Activated naive CD8-positive, alpha-beta T cell treated with anti-CD3 and anti-CD28 coated beads, Interleukin-2, amount 10 ng/mL, durations not matched to agents 7 days and 5 days (primary cell): Measurements from ENCODE around the gene METRN. TPM values are rescaled to one million over a fixed set of nuclear protein-coding genes. Genes with fewer than 3 reads are reported as not detected.

ENCODE experiments used
- ATAC-seq: fragments of 150-1000 bp; cut with Tn5 transposase; one replicate; pipeline ENCODE4 v1.10.0; 2021; ENCODE audit warnings: low read depth, moderate library complexity
- POLR2A ChIA-PET: fragments of 350-600 bp; sonication (Branson Sonifier 250); formaldehyde crosslinking; loops from one replicate; lab custom pipeline; 2021; ENCODE audit warnings: antibody characterized with exemption; lab: Charles Lee
- DNase-seq: peaks from one replicate; pipeline ENCODE4 v3.0.0; 2021
- H3K27ac Mint-ChIP-seq: one replicate; pipeline ENCODE4 v1.8.0; 2022; ENCODE audit warnings: mild to moderate bottlenecking, mixed read lengths
- H3K27me3 Mint-ChIP-seq: one replicate; pipeline ENCODE4 v1.8.0; 2022; ENCODE audit warnings: mild to moderate bottlenecking, moderate library complexity, mixed read lengths
- H3K36me3 Mint-ChIP-seq: one replicate; pipeline ENCODE4 v1.8.0; 2021; ENCODE audit warnings: mild to moderate bottlenecking, mixed read lengths
- H3K4me1 Mint-ChIP-seq: one replicate; pipeline ENCODE4 v1.8.0; 2021; ENCODE audit warnings: mixed read lengths
- H3K4me3 Mint-ChIP-seq: one replicate; pipeline ENCODE4 v1.8.0; 2022; ENCODE audit warnings: mild to moderate bottlenecking, moderate library complexity, mixed read lengths
- H3K9me3 Mint-ChIP-seq: one replicate; pipeline ENCODE4 v1.8.0; 2021; ENCODE audit warnings: mixed read lengths
- total RNA-seq, 2 experiments: library from RNA; stranded (reverse); gene quantifications; one replicate each; pipeline ENCODE4 v1.2.3, GENCODE V29; 2021

METRN gene
- total RNA-seq, 2 experiments from 2014 or later, result 10.0 to 12.4 TPM

DNA sequence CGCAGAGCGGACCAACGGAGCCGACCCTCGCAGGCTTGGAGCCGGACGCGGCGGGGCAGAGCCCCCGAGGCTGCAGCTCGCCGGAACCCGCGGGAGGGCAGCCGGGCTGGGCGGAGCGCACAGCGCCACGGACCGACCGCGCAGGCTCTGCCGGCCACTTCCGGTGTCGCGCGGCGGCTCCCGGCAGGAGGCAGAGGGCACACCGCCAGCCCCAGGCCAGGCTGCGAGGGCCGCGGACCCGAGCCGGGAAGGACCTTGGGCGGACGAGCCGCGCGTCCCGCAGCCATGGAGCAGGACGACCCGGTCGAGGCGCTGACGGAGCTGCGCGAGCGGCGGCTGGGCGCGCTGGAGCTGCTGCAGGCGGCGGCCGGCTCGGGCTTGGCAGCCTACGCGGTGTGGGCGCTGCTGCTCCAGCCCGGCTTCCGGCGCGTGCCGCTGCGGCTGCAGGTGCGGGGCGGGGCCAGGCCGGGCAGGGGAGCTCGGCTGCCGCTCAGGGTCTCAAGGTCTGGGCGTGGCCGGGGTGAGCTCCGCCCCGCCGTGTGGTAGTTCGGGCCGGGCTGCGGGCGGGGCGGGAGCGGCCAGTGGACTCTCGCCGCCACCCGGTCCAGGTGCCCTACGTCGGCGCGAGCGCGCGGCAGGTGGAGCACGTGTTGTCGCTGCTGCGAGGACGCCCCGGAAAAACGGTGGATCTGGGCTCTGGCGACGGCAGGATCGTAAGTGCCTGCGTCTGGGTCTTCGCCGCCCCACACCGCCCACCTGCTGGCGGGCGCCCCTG is 6.3 kb downstream of the METRN start, which contains the start of gene ANTKMT:
TSS of gene ANTKMT (plus strand) at position 157 of the 775 bp plus-strand sequence. CDS start at position 286, 129 bp downstream.
- ATAC-seq (peak; percentile 68), DNase-seq (peak; percentile 86)
- peak within 1 kb of the TSS; percentile 56 for H3K27ac Mint-ChIP-seq
- POLR2A ChIA-PET, result interaction anchor here (0.6 to 4.2 kb wide), 8 partner anchors 9 to 53 kb away, joined by 3 to 11 read pairs (median 5); partner anchors contain the start of genes CIAO3, RHOT2, STUB1 and WDR24
- H3K4me3 Mint-ChIP-seq, result peak within 1 kb of the TSS; percentile 78
- H3K9me3 Mint-ChIP-seq, result no peaks in the 10 kb centered on the region
- peaks cover 3% of the 10 kb centered on the region for H3K27me3 Mint-ChIP-seq
- peaks cover 5% of the 10 kb centered on the region for H3K4me1 Mint-ChIP-seq
- H3K36me3 Mint-ChIP-seq, result no peaks in the 10 kb centered on the region

DNA sequence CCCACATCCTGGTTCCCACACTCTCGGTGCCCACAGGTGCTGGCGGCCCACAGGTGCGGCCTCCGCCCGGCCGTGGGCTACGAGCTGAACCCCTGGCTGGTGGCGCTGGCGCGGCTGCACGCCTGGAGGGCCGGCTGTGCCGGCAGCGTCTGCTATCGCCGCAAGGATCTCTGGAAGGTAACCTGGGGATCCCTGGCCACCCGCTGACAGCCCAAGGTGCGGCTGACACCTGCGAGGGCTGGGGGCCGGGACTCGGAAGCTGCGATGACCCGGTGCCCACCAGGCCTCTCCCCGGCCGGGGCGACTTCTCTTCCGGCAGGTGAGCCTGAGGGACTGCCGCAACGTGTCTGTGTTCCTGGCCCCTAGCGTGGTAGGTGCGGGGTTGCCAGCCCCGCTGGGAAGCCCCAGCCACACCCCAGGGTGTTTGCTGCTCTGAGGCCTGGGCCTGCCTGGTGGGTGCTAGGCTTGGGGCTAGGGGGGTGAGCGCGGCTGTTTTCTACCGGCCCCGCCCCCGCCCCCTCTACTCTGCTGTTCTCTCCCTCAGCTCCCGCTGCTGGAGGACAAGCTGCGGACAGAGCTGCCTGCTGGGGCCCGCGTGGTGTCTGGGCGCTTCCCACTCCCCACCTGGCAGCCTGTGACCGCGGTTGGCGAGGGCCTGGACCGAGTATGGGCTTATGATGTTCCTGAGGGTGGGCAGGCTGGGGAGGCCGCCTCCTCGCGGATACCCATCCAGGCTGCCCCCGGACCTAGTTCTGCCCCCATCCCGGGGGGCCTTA is 7.0 kb downstream of the METRN start:
- H3K27ac Mint-ChIP-seq, result no peak overlapping the region
- H3K4me3 Mint-ChIP-seq, result peak overlapping the region; percentile 13
- no peaks in the 10 kb centered on the region for H3K36me3 Mint-ChIP-seq
- no peak for DNase-seq
- no peaks in the 10 kb centered on the region for H3K27me3 Mint-ChIP-seq
- H3K9me3 Mint-ChIP-seq, result no peaks in the 10 kb centered on the region
- H3K4me1 Mint-ChIP-seq, result peaks cover 3% of the 10 kb centered on the region
- POLR2A ChIA-PET, result interaction anchor here (1.0 to 4.2 kb wide), 6 partner anchors 8 to 41 kb away, joined by 4 to 11 read pairs (median 5); partner anchors contain the start of genes CIAO3, STUB1 and WDR24
- ATAC-seq, result no peak

DNA sequence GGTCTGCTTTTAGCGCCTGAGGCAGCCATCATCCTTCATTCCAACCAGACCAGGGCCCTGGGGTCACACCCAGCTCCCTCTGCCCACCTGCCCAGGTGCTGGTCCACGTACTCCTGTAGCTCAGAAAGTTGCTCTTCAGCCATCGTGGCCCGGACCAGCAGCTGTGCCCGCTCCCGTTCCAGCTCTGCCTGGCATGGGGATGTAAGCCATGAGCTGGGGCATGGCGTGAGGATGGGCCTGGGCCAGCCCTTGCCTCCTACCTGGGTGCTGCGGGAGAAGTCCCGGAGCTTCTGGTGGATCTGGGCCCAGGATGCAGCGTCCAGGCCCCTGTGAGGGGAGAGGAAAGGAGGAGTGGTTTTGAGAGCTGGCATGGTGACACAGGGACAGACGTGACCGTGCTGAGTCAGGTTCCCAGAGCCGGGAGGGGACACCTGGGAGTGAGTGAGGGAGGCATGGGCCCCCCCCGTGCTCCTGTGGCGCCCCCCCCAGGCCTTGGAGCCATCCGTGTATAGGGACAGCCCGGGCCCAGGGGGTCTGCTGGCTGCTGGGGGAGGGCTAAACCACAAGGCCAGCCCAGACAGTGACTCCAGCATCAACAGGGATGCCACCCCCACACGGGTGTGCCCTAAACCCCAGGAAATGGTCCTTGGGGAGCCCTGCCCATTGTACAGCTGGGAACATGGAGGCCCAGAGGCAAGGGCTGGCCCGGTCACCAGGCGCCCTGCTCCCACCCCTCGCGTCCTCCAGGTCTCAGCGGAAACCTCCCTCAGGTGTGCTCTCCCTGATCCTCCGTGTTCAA is 8.1 kb downstream of the METRN start:
- ATAC-seq (no peak), DNase-seq (no peak)
- no peak overlapping the region for H3K27ac Mint-ChIP-seq
- POLR2A ChIA-PET, result interaction anchor here (0.9 to 4.2 kb wide), 3 partner anchors 13 to 28 kb away, joined by 4 to 11 read pairs (median 6); partner anchors contain the start of gene CIAO3
- no peaks in the 10 kb centered on the region for H3K9me3 Mint-ChIP-seq
- H3K36me3 Mint-ChIP-seq, result no peaks in the 10 kb centered on the region
- no peak overlapping the region for H3K4me3 Mint-ChIP-seq
- peaks cover 3% of the 10 kb centered on the region for H3K4me1 Mint-ChIP-seq
- H3K27me3 Mint-ChIP-seq, result no peaks in the 10 kb centered on the region

DNA sequence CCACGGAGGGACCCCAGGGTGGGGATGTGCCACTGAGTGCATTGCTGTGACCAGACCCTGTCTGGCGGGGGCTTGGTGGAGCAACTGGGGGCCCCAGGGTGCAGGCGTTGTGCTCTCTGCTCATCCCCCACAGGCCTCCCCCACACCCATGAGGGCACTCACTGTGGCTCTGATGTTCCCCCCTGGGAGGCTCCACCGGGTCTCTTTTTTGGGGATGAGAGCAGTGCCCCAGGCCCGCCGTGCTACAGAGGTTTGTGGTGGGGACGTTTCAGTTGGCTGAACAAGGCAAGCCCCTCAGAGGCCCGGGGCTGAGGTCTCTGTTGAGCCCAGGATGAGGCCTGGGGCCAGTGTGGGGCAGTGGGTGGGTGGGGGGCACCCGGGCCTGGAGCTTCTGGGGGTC is 8.8 kb downstream of the METRN start:
- DNase-seq (no peak), ATAC-seq (no peak)
- Mint-ChIP-seq H3K36me3 (no peaks in the 10 kb centered on the region), H3K27ac (no peak overlapping the region), H3K4me3 (no peak overlapping the region), H3K4me1 (peaks cover 3% of the 10 kb centered on the region), H3K27me3 (no peaks in the 10 kb centered on the region), H3K9me3 (no peaks in the 10 kb centered on the region)
- POLR2A ChIA-PET, result interaction anchor here (0.9 to 4.2 kb wide), 3 partner anchors 12 to 28 kb away, joined by 4 to 11 read pairs (median 6); partner anchors contain the start of gene CIAO3

DNA sequence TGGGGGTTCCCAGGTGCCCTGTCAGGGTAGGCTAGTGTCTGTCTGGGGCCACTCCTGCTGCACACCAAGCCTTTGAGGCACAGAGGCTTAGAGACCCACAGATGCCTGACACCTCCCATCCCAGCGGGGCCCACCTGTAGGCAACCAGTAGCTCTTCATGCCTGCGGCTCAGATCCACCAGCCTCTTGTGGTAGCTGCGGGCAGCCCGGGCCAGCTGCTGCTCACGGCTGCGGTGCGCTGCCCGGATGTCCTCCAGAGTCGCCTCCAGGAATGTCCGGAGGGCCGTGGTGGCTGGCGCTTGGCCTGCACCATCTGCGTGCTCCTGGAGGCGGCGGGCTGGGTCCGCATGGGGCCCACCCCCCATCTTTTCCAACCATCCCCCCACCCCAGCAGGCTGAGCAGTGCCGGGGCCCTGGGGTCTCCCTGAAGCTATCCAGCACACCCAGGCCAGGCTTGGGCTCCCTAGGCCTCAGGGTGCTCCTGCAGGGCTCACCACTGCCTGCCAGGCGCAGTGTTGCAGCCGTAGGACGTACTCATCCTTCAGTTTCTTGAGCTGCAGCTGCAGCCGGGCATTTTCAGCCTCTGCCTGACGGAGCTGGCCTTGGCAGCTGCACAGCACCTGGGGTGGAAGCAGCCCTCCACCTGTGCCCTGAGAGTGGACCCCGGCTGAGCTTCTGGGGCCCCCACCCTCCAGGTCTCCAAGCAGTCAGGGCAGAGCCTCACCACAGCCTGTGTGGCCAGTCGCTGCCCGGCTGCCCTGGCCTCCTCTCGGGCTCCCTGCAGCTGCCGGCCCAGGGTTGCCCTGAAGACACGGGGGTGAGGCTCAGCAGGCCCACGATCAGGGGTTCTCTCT is 9.5 kb downstream of the METRN start:
- DNase-seq, result no peak
- POLR2A ChIA-PET, result interaction anchor here (1.1 to 2.5 kb wide), 2 partner anchors 9 to 16 kb away, joined by 4 to 6 read pairs; partner anchors contain the start of gene CIAO3
- peaks cover 3% of the 10 kb centered on the region for H3K4me1 Mint-ChIP-seq

DNA sequence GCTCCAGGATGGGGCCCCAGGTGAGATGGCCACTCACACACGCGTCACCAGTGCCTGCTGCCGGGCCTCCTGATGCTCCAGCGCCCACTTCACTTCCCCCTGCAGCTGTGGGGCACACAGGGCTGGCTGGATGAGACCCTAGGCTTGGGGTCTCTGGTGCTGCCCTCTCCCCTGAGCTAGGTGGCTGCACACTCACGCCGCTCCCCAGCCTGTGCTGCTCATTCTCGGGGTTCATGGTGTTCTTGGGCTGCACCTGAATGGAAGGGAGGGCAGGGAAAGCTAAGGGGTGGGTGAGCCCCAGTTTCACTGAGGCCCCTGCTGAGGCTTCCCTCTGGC is 10.1 kb downstream of the METRN start:
- no peak overlapping the region for H3K27ac Mint-ChIP-seq

More for the DNA sequence above, 9.5 kb downstream of the METRN start:
- H3K9me3 Mint-ChIP-seq, result no peaks in the 10 kb centered on the region
- no peaks in the 10 kb centered on the region for H3K27me3 Mint-ChIP-seq
- no peak overlapping the region for H3K4me3 Mint-ChIP-seq
- ATAC-seq, result no peak
- no peak overlapping the region for H3K27ac Mint-ChIP-seq
- no peaks in the 10 kb centered on the region for H3K36me3 Mint-ChIP-seq

DNA sequence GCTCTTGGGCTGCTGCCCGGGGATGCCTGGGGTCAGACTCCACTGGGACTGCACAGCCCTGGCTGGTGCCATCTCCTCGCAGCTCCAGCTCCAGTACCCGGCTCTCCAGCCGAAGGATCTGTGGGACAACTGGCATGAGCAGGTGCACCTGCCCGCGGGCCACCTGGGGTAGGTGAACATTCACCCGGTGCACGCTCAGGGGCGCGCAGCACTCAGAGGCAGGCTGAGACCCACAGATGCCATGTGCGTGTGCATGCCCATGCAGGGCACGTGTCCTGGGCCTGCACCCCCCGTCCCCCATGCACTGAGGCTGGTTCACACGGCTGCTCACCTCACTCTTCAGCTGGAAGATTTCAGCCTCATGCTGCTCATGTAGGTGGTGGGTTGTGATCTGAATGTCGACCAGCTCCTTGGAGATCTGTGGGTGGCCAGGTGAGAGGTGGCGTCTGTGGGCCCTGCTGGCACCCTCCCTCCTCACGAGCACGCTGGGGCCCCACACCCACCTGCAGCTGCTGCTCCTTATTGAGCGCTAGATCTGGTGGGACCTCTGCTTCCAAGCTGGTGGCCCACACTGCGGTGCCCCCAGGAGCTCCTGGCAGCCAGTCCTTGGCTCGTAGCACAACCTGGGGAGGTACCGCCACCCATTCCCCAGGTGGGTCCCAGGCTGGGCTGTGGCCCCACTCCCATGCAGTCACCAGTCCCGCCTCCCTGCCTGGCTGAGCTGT is 10.7 kb downstream of the METRN start:
- no peaks in the 10 kb centered on the region for H3K4me1 Mint-ChIP-seq
- no peak overlapping the region for H3K27ac Mint-ChIP-seq
- H3K4me3 Mint-ChIP-seq, result no peak overlapping the region
- no peaks in the 10 kb centered on the region for H3K27me3 Mint-ChIP-seq
- no peaks in the 10 kb centered on the region for H3K9me3 Mint-ChIP-seq
- H3K36me3 Mint-ChIP-seq, result no peaks in the 10 kb centered on the region
- ATAC-seq (no peak), DNase-seq (no peak)
- POLR2A ChIA-PET, result interaction anchor here (1.1 to 1.2 kb wide), 2 partner anchors 10 to 30 kb away, joined by 4 read pairs; no protein-coding TSS in a partner anchor

More for the DNA sequence above, 10.1 kb downstream of the METRN start:
- Mint-ChIP-seq H3K4me1 (peaks cover 3% of the 10 kb centered on the region), H3K36me3 (no peaks in the 10 kb centered on the region), H3K27me3 (no peaks in the 10 kb centered on the region), H3K4me3 (no peak overlapping the region), H3K9me3 (no peaks in the 10 kb centered on the region)
- ATAC-seq (no peak), DNase-seq (no peak)
- POLR2A ChIA-PET, result interaction anchor here (1.1 to 2.5 kb wide), 2 partner anchors 9 to 15 kb away, joined by 4 to 6 read pairs; partner anchors contain the start of gene CIAO3

DNA sequence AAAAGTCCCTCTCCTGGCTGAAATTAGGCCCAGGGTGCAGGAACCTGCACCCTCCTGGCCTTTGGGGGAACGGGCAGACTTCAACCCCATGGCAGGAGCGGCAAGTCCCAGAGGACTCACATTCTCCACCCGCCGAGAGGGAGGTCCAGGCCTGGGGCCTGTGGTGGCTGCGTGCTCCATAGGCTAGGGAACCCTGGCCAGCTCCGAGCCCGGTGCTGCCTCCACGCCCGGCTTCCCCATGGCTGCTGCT is 11.2 kb downstream of the METRN start:
- no peaks in the 10 kb centered on the region for H3K4me1 Mint-ChIP-seq
- H3K4me3 Mint-ChIP-seq, result no peak overlapping the region
- no peak overlapping the region for H3K27ac Mint-ChIP-seq
- POLR2A ChIA-PET, result interaction anchor here (1.2 kb wide), 1 partner anchor 31 kb away, joined by 4 read pairs; no protein-coding TSS in a partner anchor
- no peaks in the 10 kb centered on the region for H3K27me3 Mint-ChIP-seq
- H3K9me3 Mint-ChIP-seq, result no peaks in the 10 kb centered on the region
- ATAC-seq, result no peak
- no peak for DNase-seq
- H3K36me3 Mint-ChIP-seq, result no peaks in the 10 kb centered on the region

DNA sequence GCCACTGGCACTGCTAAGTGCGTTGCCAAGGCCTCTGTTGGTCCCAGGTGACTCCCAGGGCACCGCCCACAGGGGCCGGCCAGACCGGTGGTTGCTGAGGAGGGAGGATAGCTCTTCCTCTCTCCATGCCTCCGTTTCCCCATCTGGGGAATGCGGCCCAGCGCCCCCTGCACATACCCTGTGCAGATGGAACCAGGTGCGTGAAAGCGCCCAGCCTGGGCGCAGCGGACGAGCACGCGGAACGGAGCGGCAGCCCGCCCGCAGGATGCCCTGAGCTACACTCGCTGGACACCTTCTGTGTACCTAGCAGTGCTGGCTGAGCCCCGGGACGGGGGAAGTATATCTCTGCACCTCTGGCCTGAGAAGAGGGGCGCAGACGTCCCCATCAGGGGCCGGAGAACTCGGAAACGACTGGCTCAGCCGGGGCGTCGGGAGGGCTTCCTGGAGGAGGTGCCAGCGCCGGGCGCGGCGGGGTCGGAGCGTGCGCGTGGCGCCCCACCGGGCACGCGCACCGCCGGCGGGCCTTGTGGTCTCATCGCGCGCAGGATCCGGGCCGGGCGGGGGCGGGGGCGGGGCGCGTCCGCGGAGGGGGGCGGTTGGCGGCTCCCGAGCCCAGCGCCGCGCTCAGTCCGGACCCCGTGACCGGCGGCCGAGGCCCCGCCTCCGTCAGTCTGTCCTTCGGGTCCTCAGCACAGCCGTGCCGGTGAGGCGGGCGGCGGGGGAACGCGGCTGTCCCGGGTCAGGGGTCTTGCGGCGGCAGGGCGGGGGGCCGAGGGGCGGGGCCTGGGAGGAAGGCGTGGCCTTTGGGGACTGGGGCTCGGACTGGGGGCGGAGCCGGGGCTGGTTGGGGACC is 11.7 kb downstream of the METRN start, which contains the start of the genes CCDC78 and HAGHL:
TSS of gene CCDC78 (minus strand) at position 6 of the 853 bp plus-strand sequence. CDS start 76 bp downstream, outside the sequence.
TSS of gene HAGHL (plus strand) at position 669 of the 853 bp plus-strand sequence. CDS start 404 bp downstream, outside the sequence.
- Mint-ChIP-seq H3K36me3 (no peaks in the 10 kb centered on the region), H3K4me3 (peak within 1 kb of the TSS; percentile 65), H3K27me3 (no peaks in the 10 kb centered on the region), H3K27ac (no peak within 1 kb of the TSS), H3K9me3 (no peaks in the 10 kb centered on the region), H3K4me1 (no peaks in the 10 kb centered on the region)
- POLR2A ChIA-PET, result interaction anchor here (1.2 to 2.3 kb wide), 2 partner anchors 13 to 31 kb away, joined by 4 to 13 read pairs; partner anchors contain the start of gene CIAO3
- DNase-seq (peak; percentile 78), ATAC-seq (peak; percentile 38)

DNA sequence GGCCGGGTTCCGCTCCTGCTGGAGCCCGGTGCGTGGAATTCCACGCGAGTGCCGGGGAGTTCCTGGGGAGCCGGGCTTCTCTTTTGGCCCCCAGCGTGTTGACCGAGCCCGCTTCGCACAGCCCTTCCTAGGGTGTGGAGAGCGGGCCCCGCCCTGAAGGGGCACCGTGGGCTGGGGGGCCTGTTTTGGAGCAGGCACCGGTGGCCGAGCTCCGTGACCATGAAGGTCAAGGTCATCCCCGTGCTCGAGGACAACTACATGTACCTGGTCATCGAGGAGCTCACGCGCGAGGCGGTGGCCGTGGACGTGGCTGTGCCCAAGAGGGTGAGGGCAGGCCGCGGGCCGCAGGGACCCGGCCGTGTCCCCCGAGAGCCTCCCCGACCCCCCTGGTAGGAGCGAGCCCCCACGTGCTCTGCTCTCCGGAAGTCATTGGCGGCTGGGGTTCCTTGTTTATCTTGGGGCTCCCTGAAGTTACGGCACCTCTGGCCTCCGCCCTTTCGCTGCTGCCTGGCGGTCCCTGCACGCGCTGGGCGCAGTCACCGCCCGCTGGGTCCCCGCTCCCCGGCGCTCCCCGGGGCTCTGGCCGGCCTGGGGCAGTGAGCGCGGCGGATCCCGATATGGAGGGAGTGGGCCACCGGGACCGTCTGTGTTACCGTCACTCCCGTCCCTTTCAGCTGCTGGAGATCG is 12.5 kb downstream of the METRN start:
- POLR2A ChIA-PET, result interaction anchor here (1.0 to 2.3 kb wide), 3 partner anchors 11 to 14 kb away, joined by 3 to 13 read pairs (median 5); partner anchors contain the start of gene CIAO3

More for the DNA sequence above, 12.5 kb downstream of the METRN start:
- Mint-ChIP-seq H3K27ac (no peak overlapping the region), H3K27me3 (no peaks in the 10 kb centered on the region), H3K4me1 (no peaks in the 10 kb centered on the region), H3K36me3 (no peaks in the 10 kb centered on the region), H3K9me3 (no peaks in the 10 kb centered on the region), H3K4me3 (peak overlapping the region; percentile 39)
- DNase-seq (no peak), ATAC-seq (peak; percentile 31)
